ENCODE measurements around the gene LCN2. TPM values are rescaled to one million over a fixed set of nuclear protein-coding genes. Genes with fewer than 3 reads are reported as not detected.
"Not testable (repeated sequence)": the region's sequence is repeated elsewhere in the genome, so short reads cannot be mapped to it uniquely, and the experiment has no call there.

LCN2 gene
- total RNA-seq, 2 experiments from 2014 or later = not detected

DNA sequence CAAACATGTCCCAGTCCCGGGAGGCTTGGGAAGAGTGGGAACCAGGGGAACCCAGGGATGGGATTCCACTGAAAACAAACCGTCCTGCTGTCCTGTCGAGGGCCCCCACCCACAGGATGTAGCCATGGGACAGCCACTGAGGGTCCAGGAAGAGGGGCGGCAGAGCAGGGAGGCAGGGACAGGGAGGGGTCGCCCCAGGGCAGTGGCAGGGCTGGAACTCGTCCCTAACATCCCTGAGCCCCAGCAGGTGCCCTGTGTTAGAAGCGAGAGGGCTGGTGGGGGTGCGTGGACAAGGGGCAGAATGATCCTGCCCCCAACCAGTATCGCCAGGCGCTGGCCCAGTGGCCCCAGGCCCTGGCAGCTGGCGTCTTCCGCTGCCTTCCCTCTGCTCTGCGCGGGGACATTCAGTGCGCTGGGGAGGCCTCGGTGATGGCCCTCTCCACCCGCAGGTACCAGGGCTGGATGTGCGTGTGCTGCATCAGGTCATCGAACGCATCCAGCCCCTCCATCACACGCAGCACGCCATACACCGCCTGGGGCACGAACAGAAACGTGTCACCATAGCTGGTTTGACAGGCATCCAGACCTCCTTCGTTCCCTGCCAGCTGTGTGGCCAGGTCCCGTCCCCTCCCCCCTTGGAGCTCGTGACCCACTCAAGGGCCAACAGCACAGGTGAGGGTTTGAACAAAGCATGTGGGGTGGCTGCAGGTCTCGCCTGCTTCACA lies 28.4 kb upstream of the LCN2 start:
- peaks cover 17% of the 10 kb centered on the region for H3K4me1 Mint-ChIP-seq
- DNase-seq = no peak
- H3K4me3 Mint-ChIP-seq = no peak overlapping the region
- no peaks in the 10 kb centered on the region for H3K27me3 Mint-ChIP-seq
- no peaks in the 10 kb centered on the region for H3K9me3 Mint-ChIP-seq
- H3K36me3 Mint-ChIP-seq = peaks cover 5% of the 10 kb centered on the region
- no peak overlapping the region for H3K27ac Mint-ChIP-seq

DNA sequence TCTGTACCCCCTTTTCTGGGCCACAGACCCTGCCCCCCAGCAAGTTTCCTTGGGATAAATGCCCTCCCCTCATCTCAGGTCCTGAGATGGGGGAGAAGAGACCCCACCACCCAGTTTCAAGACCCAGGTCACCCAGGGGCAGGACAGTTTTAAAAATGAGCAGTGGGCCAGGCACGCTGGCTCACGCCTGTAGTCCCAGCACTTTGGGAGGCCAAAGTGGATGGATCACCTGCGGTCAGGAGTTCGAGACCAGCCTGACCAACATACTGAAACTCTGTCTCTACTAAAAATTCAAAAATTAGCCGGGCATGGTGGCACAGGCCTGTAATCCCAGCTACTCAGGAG lies 27.8 kb upstream of the LCN2 start:
- H3K4me3 Mint-ChIP-seq = no peak overlapping the region
- no peak for DNase-seq
- no peak overlapping the region for H3K27ac Mint-ChIP-seq
- H3K27me3 Mint-ChIP-seq = no peaks in the 10 kb centered on the region
- H3K9me3 Mint-ChIP-seq = no peaks in the 10 kb centered on the region
- H3K4me1 Mint-ChIP-seq = peaks cover 22% of the 10 kb centered on the region
- peaks cover 9% of the 10 kb centered on the region for H3K36me3 Mint-ChIP-seq

DNA sequence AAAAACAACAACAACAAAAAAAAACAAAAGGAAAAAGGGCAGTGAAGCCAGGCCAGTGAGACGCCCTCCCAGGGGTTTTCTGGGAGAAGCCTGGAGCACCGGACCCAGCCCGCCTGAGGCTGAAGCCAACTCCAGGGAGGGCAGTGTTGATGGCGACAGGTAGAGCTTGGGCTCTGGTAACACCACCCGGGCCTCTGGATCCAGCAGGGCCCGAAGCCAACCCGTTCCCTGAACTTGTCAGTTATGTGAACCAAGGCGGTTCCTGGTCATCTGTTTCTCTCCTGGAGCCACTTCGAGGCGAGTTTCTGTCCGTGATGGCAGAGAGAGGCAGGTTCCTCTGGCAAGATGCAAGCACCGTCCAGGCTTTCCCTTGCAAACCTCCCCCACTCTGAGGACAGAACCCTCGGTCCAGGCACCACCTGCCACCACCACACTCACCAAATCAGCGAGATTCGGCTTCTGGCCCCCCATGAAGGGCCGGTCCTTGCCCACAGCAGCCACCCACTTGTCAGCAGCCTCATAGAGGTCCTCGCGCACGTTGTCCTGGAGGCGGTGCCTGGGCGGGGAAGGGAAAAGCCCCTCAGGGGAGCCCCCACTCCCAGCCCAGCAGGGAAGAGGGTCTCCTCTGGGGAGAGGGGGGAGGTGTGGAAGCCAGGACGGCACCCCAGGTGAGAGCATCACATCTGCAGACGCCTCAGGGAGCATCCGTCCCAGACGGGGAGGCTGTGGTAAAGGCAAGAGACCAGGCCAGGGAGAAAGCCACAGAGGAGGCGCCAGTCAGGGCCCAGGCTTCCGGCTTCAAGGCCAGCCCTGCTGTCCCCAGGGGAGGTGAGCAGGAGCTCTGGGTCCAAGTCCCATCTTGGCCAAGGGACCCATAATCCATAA lies 27.1 kb upstream of the LCN2 start:
- DNase-seq = no peak
- H3K4me3 Mint-ChIP-seq = no peak overlapping the region
- peaks cover 23% of the 10 kb centered on the region for H3K4me1 Mint-ChIP-seq
- H3K9me3 Mint-ChIP-seq = no peaks in the 10 kb centered on the region
- peaks cover 9% of the 10 kb centered on the region for H3K36me3 Mint-ChIP-seq
- H3K27me3 Mint-ChIP-seq = no peaks in the 10 kb centered on the region
- H3K27ac Mint-ChIP-seq = no peak overlapping the region

DNA sequence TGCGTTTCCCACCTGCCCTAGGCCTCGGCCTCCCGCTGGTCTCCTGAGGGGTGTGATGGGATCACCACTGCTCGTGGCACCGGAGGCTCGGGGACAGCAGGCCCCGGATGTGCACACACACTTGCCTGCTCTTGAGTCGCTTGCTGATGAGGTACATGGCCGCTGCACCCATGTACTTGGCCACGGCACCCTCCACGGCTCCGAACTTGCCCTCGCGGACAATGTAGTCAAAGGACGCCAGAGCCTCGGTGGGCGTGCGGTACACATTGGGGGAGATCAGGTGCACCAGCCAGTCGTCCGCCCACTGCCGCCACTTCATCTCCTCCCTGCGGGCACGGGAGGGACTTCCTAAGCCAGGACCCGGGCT lies 26.5 kb upstream of the LCN2 start:
- DNase-seq = no peak
- Mint-ChIP-seq H3K9me3 (no peaks in the 10 kb centered on the region), H3K27ac (no peak overlapping the region), H3K27me3 (no peaks in the 10 kb centered on the region), H3K4me3 (no peak overlapping the region), H3K4me1 (peaks cover 19% of the 10 kb centered on the region), H3K36me3 (peaks cover 9% of the 10 kb centered on the region)

DNA sequence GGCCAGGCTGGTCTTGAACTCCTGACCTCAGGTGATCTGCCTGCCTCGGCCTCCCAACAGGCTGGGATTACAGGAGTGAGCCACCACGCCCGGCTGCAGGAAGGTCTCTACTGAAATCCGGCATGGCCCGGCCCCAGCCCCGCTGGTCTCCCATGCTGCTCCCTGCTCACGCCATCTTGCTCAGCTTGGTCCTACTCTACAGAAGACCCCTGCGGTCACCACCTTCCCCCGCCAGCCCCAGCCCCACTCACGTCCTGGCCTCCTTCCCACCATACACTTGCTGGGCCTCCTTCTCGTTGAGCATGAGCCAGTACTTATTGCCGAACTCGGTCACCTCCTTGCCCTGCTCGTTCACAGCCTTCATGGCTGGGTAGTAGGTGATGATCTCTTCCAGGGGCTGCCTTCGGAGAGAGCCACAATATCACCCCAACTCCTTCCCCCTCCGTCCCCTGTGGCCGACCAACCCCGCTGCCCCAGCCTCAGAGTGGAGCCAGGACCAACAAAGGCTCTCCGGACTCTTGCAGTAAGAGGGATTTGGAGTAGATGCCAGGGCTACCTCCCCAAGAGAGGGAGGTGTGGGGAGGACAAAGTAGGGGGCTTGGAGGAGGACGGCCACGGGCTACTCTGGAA lies 25.7 kb upstream of the LCN2 start:
- no peak overlapping the region for H3K27ac Mint-ChIP-seq
- H3K4me3 Mint-ChIP-seq = no peak overlapping the region
- H3K4me1 Mint-ChIP-seq = peaks cover 18% of the 10 kb centered on the region
- no peaks in the 10 kb centered on the region for H3K9me3 Mint-ChIP-seq
- no peak for DNase-seq
- no peaks in the 10 kb centered on the region for H3K27me3 Mint-ChIP-seq
- peaks cover 9% of the 10 kb centered on the region for H3K36me3 Mint-ChIP-seq

DNA sequence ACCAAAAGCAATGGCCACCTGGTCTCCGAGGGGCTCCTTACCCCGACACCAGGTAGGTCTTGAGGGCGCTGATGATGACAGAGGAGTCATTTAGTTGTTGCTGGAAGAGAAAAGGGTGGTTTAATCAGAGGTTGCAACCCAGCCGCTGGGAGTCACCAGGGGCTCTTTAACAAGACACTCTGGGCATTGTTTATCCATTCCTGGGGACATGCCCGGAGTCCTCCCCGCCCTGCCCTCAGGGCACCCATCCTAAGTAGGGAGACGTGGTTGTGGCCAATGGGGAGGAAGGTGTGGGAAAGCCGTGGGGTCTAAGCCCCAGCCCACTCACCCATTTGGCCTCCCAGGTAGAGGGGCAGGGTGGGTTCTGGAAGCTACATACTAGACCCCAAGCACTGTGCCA lies 24.8 kb upstream of the LCN2 start:
- Mint-ChIP-seq H3K9me3 (no peaks in the 10 kb centered on the region), H3K4me1 (peaks cover 22% of the 10 kb centered on the region), H3K27me3 (no peaks in the 10 kb centered on the region), H3K36me3 (peaks cover 9% of the 10 kb centered on the region), H3K27ac (no peak overlapping the region), H3K4me3 (no peak overlapping the region)
- no peak for DNase-seq

DNA sequence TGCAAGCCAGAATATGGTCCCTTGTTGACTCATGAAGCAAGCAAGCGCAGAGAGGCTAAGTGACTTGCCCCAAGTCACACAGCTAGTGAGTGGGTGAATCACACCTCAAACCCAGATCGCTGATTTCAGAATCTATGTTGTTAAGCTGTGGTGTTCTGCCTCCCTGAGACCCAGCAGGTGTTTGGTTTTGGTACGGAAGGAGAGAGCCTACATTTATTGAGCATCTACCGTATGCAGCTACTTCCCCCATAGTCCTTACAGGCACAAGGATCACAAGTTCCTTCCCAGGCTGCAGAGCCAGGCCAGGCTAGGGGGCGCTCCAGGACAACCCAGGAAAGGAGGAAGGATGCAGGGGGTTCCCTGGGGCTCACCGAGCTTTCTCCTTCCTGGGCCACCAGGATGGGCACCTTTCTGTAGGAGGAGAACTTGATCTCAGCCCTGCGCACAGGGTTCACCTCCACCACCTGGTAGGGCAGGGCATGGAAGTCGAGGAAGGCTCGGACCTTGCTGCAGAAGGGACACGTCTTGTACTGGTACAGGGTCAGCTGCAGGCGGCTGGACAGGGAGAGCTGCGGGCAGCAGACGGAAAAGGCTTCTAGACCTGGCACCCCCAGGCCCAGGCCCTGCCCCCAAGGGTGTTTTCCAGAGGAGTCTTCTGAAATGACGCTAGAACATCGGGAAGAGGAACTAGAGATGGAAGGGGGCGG lies 24.2 kb upstream of the LCN2 start:
- no peak overlapping the region for H3K27ac Mint-ChIP-seq
- H3K9me3 Mint-ChIP-seq = no peaks in the 10 kb centered on the region
- H3K36me3 Mint-ChIP-seq = peaks cover 9% of the 10 kb centered on the region
- DNase-seq = peak; percentile 41
- peaks cover 24% of the 10 kb centered on the region for H3K4me1 Mint-ChIP-seq
- H3K4me3 Mint-ChIP-seq = peak overlapping the region; percentile 22
- H3K27me3 Mint-ChIP-seq = no peaks in the 10 kb centered on the region

DNA sequence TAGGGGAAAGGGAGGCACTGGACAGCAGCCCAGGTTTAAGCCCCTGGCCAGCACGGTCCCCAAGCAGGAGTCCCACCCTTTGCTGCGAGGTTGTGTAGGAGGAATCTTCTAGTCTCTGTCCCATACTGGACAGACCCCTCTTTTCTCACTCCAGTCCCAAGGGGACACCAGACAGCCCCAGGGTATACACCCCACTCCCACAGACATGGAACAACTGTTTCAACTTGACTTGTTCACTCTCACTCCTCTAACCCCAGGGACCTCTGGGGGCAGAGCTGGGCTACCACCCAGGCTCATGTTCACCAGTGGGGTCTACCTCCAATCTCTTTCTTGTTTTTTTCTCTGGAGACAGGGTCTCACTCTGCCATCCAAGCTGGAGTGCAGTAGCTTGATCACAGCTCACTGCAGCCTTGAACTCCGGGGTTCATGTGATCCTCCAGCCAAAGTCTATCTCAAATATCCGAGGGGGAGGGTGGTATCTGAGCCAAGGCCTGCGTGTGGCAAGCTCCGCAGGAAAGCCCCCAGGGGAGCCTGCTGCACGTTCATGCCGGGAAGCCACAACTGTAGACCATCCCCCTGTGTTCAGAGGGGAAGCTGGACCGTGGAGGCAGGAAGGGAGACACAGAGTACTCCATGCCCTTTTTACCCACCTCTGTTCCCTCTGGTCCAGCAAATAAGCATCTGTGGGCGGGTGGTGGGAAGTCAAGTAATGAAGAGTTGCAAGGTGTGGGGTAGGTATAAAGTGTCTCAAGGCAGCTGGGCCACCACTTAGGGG lies 23.5 kb upstream of the LCN2 start:
- Mint-ChIP-seq H3K9me3 (no peaks in the 10 kb centered on the region), H3K27me3 (no peaks in the 10 kb centered on the region), H3K4me3 (peak overlapping the region; percentile 85)

DNA sequence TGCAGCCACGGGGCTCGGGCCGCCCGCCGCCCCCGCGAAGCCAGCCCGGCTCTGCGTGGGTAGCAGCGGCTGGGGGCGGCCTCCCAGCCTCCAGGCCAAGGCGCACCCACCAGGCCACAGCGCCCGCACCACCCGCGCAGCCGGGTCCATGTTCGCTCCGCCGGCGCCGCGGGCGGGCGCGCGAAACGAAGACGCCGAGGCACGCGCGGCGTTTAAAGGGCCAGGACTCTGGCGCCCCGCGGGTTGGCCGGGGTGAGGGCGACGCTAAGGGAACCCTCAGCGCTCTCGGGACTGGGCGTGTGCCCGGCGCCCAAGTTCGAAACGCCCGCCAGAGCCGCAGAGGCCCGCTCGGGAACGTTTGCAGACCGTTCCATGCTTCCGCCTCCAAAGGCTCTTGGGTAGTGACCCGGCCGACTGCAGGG lies 21.7 kb upstream of the LCN2 start, which contains the start of gene PTGES2:
Gene PTGES2 (minus strand): TSS at position 162 of the 422 bp plus-strand sequence. CDS start 12 bp downstream, at position 150.
- Mint-ChIP-seq H3K4me1 (peaks cover 24% of the 10 kb centered on the region), H3K27ac (peak within 1 kb of the TSS; percentile 98), H3K9me3 (no peaks in the 10 kb centered on the region), H3K36me3 (peaks cover 9% of the 10 kb centered on the region), H3K27me3 (no peaks in the 10 kb centered on the region), H3K4me3 (peak within 1 kb of the TSS; percentile 97)
- peak; percentile 89 for DNase-seq

More for the DNA sequence above, 23.5 kb upstream of the LCN2 start:
- DNase-seq = no peak
- H3K4me1 Mint-ChIP-seq = peaks cover 24% of the 10 kb centered on the region
- H3K36me3 Mint-ChIP-seq = peaks cover 9% of the 10 kb centered on the region
- H3K27ac Mint-ChIP-seq = peak overlapping the region; percentile 49

DNA sequence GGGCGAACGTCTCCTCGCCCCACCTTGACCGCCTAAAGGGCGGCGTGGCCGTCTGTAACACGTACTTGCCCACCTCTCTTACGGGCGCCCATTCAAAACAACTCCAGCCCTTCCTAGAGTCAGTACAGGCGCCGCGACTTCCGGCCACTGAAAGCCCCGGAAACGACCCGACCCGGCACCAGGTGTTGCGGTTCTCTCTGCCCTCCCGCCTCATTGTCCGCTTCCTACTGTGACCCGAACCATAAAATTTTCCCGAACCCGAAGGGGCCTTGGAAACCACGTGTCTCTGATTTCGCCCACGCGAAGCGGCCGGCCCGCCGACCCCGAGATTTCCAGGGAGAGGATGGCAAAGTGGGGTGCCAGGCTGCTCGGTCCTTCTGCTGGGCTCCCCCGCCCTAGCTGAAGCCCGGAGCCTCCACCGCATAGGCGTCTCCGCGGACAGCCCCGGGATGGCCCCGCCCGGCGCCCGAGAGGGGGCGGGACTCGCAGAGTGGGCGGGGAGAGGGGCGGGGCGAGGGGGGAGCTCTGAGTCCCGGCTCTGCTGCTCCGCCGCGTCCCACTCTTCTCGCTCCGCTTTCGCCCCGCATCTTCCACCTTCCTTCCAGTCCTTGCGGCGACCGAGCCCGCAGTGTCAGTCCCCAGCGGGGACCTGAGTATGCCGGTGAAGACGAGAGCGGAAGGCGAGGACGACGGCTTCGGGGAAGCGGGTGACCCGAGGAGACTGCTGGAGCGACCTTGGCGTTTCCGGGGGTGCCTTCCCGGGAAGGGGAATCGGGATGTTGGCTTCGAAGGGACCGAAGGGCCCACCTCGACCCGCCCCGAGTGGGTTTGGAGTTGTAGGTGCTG lies 21.0 kb upstream of the LCN2 start:
- H3K36me3 Mint-ChIP-seq = peaks cover 9% of the 10 kb centered on the region
- no peaks in the 10 kb centered on the region for H3K9me3 Mint-ChIP-seq
- peaks cover 4% of the 10 kb centered on the region for H3K27me3 Mint-ChIP-seq
- H3K4me1 Mint-ChIP-seq = peaks cover 27% of the 10 kb centered on the region
- H3K4me3 Mint-ChIP-seq = peak overlapping the region; percentile 97
- DNase-seq = peak; percentile 86
- peak overlapping the region; percentile 98 for H3K27ac Mint-ChIP-seq

DNA sequence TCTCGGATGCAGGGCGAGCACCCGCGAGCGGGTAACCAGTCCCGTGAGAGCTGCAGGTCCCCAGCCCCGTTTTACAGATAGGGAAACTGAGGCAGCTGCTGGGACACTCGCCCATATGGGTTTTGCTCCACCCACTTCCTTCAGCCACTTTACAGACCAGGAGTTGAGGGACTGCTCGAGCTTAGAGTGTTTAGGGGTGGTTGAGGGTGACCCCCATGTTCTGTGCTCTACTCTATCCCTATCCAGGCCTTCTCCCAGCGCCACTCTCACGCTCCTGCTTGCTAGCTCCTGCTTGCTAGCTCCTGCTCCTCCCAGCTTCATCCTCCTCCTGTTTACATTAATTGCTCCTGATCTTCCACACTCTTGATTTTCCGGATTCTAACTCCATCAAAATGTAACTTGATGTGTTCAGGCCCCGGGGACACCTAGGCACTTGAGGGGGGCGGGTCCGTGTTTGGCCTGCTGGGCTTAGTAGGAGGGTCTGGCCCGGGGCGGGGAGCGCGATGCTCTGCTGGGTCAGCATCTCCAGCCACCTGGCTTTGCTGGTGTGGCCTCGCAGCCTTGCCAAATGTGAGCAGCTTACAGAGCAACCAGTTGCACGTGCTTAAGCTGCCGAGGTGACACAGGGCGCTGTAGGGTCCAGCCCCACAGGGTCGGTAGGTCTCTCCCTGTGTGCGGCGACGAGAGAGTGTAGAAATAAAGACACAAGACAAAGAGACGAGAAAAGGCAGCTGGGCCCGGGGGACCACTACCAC lies 20.2 kb upstream of the LCN2 start:
- Mint-ChIP-seq H3K36me3 (peaks cover 9% of the 10 kb centered on the region), H3K9me3 (no peaks in the 10 kb centered on the region), H3K27ac (peak overlapping the region; percentile 98), H3K4me1 (peaks cover 28% of the 10 kb centered on the region), H3K4me3 (peak overlapping the region; percentile 97), H3K27me3 (peaks cover 4% of the 10 kb centered on the region)
- DNase-seq = no peak

DNA sequence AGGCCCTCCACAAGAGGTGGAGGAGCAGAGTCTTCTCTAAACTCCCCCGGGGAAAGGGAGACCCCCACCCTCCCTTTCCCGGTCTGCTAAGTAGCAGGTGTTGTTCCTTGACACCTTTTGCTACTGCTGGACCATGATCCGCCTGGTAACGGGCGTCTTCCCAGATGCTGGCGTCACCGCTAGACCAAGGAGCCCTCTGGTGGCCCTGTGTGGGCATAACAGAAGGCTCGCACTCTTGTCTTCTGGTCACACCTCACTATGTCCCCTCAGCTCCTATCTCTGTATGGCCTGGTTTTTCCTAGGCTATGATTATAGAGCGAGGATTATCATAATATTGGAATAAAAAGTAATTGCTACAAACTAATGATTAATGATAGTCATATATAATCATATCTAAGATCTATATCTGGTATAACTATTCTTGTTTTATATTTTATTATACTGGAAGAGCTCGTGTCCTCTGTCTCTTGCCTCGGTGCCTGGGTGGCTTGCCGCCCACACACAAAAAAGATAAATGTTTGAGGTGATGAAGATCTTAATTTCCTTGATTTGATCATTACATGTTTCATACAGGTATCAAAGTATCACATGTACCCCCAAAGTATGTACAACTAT lies 19.2 kb upstream of the LCN2 start:
- not testable (repeated sequence) for H3K27ac Mint-ChIP-seq, H3K36me3 Mint-ChIP-seq, H3K27me3 Mint-ChIP-seq, H3K9me3 Mint-ChIP-seq
- H3K4me1 Mint-ChIP-seq = peaks cover 24% of the 10 kb centered on the region
- DNase-seq = peak; percentile 48
- H3K4me3 Mint-ChIP-seq = peak overlapping the region; percentile 34

DNA sequence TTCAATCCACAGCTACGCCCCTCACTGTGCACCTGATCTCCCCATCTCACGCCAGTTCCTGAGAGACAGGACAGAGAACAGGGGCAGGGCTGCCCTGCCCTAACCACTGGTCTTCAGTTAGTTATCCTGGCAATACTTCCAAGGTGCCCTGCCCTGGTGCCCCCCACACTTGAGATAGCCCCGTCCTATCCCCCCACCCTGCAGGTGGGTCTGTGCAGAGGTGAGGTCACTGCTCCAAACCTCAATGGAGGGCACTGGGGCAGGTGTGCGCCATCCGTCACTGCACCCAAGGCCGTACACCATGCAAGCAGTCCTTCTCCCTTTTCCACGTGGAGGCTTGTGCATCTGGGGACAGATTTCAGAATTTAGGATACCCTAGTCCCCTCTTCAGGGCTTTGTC lies 18.6 kb upstream of the LCN2 start:
- not testable (repeated sequence) for H3K27me3 Mint-ChIP-seq, H3K27ac Mint-ChIP-seq, H3K36me3 Mint-ChIP-seq, H3K4me3 Mint-ChIP-seq, DNase-seq, H3K9me3 Mint-ChIP-seq
- H3K4me1 Mint-ChIP-seq = peaks cover 19% of the 10 kb centered on the region

Data from activated naive CD8-positive, alpha-beta T cell treated with anti-CD3 and anti-CD28 coated beads for 36 hours (primary cell).